GM12874 (cell line): ENCODE results near the gene TMEM150C.

Source experiments
- TF ChIP-seq, protein P1 (sequence below): IDR thresholded peaks from 2 replicates; pipeline ENCODE4 v1.5.1; 2011; ENCODE audit warnings: low read depth, mild to moderate bottlenecking, control low read depth, low read length, moderate library complexity; ENCODE audit not compliant: insufficient read depth

The TMEM150C gene

DNA sequence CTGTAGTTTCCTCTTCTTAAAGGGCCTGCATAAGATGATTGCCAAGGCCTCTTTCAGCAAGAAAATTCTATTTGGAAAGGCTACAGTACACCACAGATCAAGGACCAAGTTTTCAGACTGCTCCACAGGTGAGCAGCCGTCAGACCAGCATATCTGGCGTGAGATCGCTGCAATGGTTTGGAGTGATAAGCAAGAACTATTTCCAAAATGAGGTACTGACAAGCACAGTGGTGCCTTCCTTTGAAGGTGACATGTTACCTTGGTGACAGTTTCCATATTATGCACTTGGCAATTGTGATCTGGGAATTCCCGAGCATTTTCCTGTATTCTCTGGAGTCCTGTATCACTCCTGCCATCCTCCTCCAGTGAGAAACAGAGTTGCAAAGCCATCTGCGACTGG, 7.3 kb upstream of the TMEM150C start:
- TF ChIP-seq, protein P1, sequence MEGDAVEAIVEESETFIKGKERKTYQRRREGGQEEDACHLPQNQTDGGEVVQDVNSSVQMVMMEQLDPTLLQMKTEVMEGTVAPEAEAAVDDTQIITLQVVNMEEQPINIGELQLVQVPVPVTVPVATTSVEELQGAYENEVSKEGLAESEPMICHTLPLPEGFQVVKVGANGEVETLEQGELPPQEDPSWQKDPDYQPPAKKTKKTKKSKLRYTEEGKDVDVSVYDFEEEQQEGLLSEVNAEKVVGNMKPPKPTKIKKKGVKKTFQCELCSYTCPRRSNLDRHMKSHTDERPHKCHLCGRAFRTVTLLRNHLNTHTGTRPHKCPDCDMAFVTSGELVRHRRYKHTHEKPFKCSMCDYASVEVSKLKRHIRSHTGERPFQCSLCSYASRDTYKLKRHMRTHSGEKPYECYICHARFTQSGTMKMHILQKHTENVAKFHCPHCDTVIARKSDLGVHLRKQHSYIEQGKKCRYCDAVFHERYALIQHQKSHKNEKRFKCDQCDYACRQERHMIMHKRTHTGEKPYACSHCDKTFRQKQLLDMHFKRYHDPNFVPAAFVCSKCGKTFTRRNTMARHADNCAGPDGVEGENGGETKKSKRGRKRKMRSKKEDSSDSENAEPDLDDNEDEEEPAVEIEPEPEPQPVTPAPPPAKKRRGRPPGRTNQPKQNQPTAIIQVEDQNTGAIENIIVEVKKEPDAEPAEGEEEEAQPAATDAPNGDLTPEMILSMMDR: no peak

DNA sequence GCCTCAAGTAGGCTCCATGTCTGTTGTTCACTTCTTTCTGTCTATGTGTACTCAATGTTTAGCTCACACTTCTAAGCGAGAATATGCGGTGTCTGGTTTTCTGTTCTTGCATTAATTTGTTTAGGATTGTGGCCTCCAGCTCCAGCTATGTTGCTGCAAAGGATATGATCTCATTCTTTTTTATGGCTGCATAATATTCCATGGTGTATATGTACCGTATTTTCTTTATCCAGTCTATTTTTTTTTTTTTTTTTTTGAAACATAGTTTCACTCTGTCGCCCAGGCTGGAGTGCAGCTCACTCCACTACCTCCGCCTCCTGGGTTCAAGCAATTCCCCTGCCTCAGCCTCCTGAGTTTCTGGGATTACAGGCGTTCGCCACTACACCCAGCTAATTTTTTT, 5.7 kb upstream of the TMEM150C start:
- TF ChIP-seq, protein P1: no peak

DNA sequence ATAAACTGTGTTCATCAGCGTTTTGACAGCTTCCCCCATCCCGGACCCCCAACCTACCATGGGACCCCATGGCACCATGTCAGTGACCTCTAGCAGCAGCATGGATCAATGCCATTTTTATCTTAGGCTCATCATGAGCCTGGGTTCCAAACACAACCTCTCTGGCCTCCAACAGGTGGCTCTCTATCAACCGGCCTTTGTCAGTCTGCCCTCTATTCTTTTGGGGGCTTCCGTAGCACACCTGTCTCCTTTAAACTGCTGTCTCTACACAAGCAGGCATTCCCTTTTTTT, 721 bp upstream of the TMEM150C start:
- TF ChIP-seq, protein P1: no peak

DNA sequence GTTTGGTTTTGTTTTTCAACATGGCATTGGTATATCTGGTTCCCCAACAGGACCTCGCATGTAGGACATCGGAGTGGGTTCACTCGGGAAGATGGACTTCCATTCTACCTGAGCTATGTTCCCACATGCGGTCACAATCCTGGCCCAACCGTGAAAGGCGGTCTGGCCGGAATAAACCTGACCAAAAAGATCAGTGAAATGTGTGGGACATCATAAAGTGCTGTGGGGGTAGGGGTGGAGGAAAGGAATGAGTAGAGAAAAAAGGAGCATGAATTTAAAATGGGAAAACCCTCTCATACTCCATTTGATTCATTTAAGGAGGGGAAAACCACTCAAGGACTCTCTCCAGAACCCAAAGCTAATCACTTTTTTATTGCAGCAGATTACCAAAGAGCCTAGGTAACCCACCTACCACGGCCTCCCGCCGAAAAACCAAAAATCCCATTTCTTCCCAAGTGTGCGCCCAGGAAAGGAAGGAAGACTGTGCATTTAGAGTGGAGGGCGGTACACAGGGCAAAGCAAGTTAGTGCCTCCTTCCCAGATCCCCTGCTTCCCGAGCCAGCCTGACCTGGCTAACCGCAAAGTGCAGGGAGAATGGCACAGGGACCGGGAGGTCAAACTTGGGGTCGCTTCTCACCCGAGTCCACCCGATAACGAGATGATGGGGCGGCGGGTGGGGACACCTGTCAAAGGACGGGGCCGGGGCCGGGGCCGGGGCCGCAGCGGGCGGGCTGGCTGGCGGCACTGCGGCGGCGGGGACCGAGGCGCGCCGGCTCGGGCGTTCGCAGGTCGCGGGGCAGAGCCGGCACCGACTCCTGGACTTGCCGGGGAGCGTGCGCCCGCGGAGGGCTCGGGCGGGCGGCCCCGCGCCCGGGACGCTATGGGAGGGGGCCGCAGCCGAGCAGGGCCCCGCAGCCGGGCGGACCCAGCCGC, 669 bp downstream of the TMEM150C start:
- TF ChIP-seq, protein P1: no peak

DNA sequence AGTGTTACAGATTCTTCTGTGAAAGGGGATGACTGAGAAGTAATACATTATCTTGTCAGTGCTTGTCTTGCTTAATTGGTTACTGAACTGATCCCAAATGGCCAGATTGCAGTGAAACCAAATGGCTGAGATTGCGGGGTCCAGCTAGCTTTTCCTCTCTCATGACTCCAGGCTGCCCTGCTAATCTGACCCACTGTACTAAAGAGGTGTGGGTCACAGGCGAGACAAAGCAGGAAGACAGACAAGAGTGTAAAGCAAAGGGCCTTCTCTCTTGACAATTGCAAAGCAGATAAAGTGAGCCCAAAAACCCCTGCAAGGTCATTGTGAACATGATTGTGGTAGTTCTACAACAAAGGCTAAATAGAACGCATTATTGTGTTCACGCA, 2.1 kb downstream of the TMEM150C start:
- TF ChIP-seq, protein P1: no peak

DNA sequence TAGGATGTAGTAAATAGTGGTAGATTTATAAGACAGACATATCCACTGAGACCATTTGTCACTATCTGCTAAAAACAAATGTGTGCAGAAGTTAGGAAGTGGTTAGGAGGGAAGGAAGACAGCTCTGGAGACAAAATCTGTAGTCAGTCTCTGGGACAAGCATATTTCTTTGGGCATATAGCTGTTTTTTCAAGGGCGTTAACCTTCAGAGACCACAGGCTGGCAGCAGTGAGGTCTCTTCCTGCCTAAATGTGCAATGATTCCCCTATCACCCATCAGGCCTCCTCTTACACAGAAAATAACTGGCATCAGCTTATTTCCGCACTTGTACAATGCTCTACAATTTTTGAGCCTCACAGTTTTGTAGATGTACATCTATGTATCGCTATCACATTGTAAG, 6.5 kb downstream of the TMEM150C start:
- TF ChIP-seq, protein P1: no peak

DNA sequence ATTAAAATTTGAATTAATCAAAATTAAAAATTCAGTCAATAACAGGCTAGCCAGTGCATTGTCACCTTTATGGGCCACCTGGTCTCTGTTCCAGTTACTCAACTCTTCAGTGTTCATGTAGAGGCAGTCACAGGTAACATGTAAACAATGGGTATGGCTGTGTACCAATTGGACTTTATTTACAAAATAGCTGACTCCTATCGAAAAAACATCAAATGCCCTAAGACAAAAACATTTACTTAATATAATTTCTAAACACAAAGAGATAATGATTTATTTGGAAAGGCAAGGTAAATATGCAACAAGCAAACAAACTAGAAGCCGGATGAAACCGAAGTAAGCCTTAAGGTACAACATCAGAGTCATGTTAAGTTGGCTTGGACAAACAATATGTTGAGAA, 8.8 kb downstream of the TMEM150C start:
- TF ChIP-seq, protein P1: no peak
